OCI-LY7 (cell line): ENCODE measurements around the gene KIF17.

Experiments
- EZH2phosphoT487 ChIP-seq: fragments of 200-600 bp; sonication (generic); IDR thresholded peaks from 2 replicates; pipeline ENCODE4 v1.6.1; 2018; ENCODE audit warnings: low read depth, borderline replicate concordance, mild to moderate bottlenecking, mixed run types, antibody characterized with exemption, low read length, moderate library complexity, mixed read lengths
- TF ChIP-seq, protein P1 (sequence below): fragments of 200-600 bp; sonication (generic); conservative IDR thresholded peaks from 2 replicates; pipeline ENCODE4 v1.5.1; 2014; ENCODE audit warnings: mild to moderate bottlenecking, antibody characterized with exemption, low read length, moderate library complexity, mixed read lengths

DNA sequence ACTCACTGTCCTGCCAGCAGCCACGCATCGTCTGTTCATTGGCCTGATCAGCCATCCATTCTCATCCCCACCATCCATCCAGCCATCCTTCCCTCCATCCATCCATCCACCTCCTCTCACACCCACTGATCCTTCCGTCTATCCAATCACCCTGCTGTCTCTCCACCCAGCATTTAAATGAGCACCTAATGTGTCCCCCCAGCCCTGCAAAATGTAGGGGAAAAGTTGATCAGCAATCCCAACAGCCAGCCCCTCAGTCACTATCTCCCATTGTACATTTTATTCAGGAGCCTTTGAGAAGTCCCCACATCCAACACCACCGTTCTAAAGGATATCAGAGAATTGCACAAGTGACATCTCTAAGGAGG lies 45.6 kb downstream of the KIF17 start:
- TF ChIP-seq, protein P1, sequence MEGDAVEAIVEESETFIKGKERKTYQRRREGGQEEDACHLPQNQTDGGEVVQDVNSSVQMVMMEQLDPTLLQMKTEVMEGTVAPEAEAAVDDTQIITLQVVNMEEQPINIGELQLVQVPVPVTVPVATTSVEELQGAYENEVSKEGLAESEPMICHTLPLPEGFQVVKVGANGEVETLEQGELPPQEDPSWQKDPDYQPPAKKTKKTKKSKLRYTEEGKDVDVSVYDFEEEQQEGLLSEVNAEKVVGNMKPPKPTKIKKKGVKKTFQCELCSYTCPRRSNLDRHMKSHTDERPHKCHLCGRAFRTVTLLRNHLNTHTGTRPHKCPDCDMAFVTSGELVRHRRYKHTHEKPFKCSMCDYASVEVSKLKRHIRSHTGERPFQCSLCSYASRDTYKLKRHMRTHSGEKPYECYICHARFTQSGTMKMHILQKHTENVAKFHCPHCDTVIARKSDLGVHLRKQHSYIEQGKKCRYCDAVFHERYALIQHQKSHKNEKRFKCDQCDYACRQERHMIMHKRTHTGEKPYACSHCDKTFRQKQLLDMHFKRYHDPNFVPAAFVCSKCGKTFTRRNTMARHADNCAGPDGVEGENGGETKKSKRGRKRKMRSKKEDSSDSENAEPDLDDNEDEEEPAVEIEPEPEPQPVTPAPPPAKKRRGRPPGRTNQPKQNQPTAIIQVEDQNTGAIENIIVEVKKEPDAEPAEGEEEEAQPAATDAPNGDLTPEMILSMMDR, result no peak
- TF ChIP-seq EZH2phosphoT487, result no peak
